ENCODE measurements around the gene TNFRSF14. TPM values are rescaled to one million over a fixed set of nuclear protein-coding genes. Genes with fewer than 3 reads are reported as not detected.

Gene TNFRSF14
- total RNA-seq, 1 donor from 2014 or later, result 0.61 TPM

DNA sequence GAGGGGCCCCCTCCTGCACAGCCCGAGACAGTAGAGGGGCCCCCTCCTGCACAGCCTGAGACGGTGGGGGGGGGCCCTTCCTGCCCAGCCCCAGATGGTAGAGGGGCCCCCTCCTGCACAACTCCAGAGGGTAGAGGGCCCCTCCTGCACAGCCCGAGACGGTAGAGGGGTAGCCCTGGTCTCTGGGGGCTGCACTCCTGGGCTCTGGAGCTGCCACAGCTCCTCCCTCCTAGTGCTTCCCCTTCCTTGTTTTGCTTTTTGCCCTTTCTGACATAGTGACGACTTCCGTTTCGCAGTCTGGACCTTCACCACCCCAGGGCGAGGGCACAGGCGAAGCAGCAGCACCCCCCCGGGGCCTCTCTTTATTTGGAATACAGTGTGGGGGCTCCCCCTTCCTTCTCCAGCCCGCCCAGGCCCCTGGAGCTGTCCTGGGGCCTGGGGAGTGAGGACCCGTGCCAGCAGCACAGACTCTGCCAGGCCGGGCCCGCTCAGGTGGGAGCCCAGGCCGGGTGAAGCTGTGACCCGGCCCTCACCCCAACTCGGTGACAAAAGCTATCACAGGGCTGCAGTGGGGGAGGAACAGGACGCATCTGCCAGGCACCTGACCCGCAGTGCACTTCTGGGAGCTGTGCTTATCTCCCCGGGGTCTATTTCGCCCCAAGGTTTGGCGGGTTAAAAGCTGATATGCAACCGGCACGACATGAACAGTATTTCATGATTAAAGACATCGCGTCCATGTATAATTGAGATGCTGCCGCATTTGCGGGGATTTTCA, 29.3 kb downstream of the TNFRSF14 start:
- peaks cover 14% of the 10 kb centered on the region for H3K4me1 Mint-ChIP-seq
- no peaks in the 10 kb centered on the region for H3K9me3 Mint-ChIP-seq
- DNase-seq (ENCODE audit: low read depth, low spot score), result no peak
- H3K4me3 Mint-ChIP-seq, result peak overlapping the region; percentile 94
- peaks cover 10% of the 10 kb centered on the region for H3K27me3 Mint-ChIP-seq (ENCODE audit: low read depth)
- no peaks in the 10 kb centered on the region for H3K36me3 Mint-ChIP-seq (ENCODE audit: low read depth)
- TF ChIP-seq, protein P1, sequence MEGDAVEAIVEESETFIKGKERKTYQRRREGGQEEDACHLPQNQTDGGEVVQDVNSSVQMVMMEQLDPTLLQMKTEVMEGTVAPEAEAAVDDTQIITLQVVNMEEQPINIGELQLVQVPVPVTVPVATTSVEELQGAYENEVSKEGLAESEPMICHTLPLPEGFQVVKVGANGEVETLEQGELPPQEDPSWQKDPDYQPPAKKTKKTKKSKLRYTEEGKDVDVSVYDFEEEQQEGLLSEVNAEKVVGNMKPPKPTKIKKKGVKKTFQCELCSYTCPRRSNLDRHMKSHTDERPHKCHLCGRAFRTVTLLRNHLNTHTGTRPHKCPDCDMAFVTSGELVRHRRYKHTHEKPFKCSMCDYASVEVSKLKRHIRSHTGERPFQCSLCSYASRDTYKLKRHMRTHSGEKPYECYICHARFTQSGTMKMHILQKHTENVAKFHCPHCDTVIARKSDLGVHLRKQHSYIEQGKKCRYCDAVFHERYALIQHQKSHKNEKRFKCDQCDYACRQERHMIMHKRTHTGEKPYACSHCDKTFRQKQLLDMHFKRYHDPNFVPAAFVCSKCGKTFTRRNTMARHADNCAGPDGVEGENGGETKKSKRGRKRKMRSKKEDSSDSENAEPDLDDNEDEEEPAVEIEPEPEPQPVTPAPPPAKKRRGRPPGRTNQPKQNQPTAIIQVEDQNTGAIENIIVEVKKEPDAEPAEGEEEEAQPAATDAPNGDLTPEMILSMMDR (conservative IDR thresholded peaks at IDR 0.05), result no peak
- H3K27ac Mint-ChIP-seq (ENCODE audit: unreplicated experiment), result no peak overlapping the region

- TF ChIP-seq, protein P1 (conservative IDR thresholded peaks at IDR 0.05), result no peak
- Mint-ChIP-seq H3K27me3 (ENCODE audit: low read depth) (peaks cover 10% of the 10 kb centered on the region), H3K4me3 (peak within 1 kb of the TSS; percentile 94), H3K9me3 (no peaks in the 10 kb centered on the region), H3K4me1 (peaks cover 14% of the 10 kb centered on the region), H3K36me3 (ENCODE audit: low read depth) (no peaks in the 10 kb centered on the region), H3K27ac (ENCODE audit: unreplicated experiment) (peak within 1 kb of the TSS; percentile 91)
- DNase-seq (ENCODE audit: low read depth, low spot score), result peak; percentile 99
These were observed 30.2 kb downstream of the TNFRSF14 start, which contains the start of gene PRXL2B for GRCh38 chr1:2586154-2587070. Gene PRXL2B (plus strand): TSS chr1:2586777. CDS start chr1:2586886, 109 bp downstream.

DNA sequence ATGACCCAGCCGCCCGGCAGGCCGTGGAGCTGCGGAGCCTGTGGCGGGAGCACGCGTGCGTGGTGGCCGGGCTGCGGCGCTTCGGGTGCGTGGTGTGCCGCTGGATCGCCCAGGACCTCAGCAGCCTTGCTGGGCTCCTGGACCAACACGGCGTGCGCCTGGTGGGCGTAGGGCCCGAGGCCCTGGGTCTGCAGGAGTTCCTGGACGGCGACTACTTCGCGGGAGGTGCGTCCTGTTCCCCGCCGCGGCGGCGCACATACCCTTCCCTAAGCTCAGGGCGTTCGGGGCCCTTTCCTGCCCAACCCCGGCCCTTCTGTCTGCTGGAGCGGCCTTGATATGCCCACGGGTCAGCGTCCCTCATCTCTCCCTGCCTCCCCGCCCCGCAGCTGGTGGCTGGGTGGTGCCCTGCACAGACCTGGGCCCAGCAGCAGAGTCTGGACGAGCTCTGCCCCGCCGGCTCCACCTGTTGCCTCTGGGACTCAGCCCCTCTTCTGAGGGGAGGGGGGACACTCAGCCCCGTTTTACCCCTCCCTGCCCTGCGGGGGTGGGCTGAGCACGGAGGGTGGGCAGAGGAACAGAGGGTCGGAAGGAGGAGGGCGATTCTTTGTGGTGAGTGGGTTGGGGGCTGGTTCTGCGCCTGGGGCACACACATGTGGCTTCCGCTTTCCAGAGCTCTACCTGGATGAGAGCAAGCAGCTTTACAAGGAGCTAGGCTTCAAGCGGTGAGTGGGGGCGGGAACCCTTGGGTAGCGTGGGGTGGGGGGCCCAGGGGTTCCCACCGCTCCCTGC, 31.1 kb downstream of the TNFRSF14 start:
- no peak for DNase-seq (ENCODE audit: low read depth, low spot score)
- Mint-ChIP-seq H3K9me3 (no peaks in the 10 kb centered on the region), H3K27me3 (ENCODE audit: low read depth) (peaks cover 3% of the 10 kb centered on the region), H3K36me3 (ENCODE audit: low read depth) (no peaks in the 10 kb centered on the region), H3K4me3 (peak overlapping the region; percentile 77), H3K4me1 (peaks cover 14% of the 10 kb centered on the region), H3K27ac (ENCODE audit: unreplicated experiment) (no peak overlapping the region)
- TF ChIP-seq, protein P1 (conservative IDR thresholded peaks at IDR 0.05), result no peak

DNA sequence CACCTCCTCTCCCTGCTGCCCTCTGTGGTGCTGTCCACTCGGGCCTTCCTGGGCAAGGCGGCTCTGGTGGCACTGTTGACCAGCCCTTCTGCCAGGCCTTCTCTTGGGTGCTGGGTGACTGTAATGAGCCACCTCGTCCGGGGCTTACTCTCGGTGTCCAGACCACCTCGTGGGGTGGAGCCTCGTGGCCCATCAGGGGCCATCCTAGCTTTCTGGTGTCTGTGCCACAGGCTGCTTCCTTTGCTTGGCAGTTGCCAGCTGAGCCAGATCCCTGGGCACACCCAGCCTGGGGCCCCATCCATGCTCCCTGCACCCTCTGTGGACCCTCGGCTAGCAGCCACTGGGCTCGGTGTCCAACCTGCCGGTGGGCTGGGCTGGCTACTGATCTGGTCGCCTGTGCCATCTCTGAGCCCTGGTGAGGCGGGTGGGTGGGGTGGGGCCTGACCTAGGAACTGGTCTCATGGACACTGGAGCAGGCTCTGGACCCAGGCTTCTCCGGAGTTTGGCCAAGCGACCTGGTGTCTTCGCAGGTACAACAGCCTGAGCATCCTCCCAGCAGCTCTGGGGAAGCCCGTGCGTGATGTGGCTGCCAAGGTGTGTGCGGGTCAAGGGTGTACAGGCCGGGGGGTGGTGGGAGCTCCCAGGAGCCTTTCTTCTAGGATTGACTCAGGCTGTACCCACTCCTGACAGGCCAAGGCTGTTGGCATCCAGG, 31.8 kb downstream of the TNFRSF14 start:
- Mint-ChIP-seq H3K27me3 (ENCODE audit: low read depth) (no peaks in the 10 kb centered on the region), H3K36me3 (ENCODE audit: low read depth) (no peaks in the 10 kb centered on the region), H3K9me3 (no peaks in the 10 kb centered on the region), H3K4me3 (peak overlapping the region; percentile 77), H3K4me1 (peaks cover 14% of the 10 kb centered on the region), H3K27ac (ENCODE audit: unreplicated experiment) (no peak overlapping the region)
- DNase-seq (ENCODE audit: low read depth, low spot score), result no peak
- TF ChIP-seq, protein P1 (conservative IDR thresholded peaks at IDR 0.05), result no peak
